HepG2 (cell line): ENCODE results near the gene ORC3. TPM values are rescaled to one million over a fixed set of nuclear protein-coding genes. Genes with fewer than 3 reads are reported as not detected.

Experiments used
- ATAC-seq: fragments of 200-7000 bp; cut with Tn5 transposase; 3 replicates; pipeline ENCODE4 v1.9.1; 2020; ENCODE audit warnings: mild to moderate bottlenecking, moderate library complexity
- BruUV-seq: library from RNA; stranded (reverse); fragments of 400-500 nt; replicated peaks from 2 replicates; lab custom pipeline; 2021; lab: Mats Ljungman, UMichigan
- CTCF ChIA-PET: fragments of 300-600 bp; formaldehyde crosslinking; extraction: SDS; loops from one replicate; lab custom pipeline; 2021; ENCODE audit warnings: low total read pairs, inconsistent platforms, low intra/inter-chr PET ratio; lab: Yijun Ruan, JAX
- POLR2A ChIA-PET: fragments of 350-600 bp; sonication (Branson Sonifier 250); formaldehyde crosslinking; loops from one replicate; lab custom pipeline; 2020; ENCODE audit warnings: antibody characterized with exemption, inconsistent platforms; lab: Yijun Ruan, JAX
- DNase-seq: peaks from one replicate; pipeline ENCODE4 v3.0.0-alpha.2; 2015; ENCODE audit warnings: low spot score
- FAIRE-seq: peaks from 3 replicates; lab custom pipeline; 2011; peaks lifted over from hg19 to GRCh38; lab: Jason Lieb, UNC
- H2AFZ ChIP-seq: one replicate; pipeline ENCODE4 v1.6.1; 2011; ENCODE audit warnings: low read length, inconsistent platforms
- H3K27ac ChIP-seq: fragments of 300-600 bp; 3 replicates; pipeline ENCODE4 v1.8.0; 2011; ENCODE audit warnings: mixed run types, mild to moderate bottlenecking, mixed read lengths, low read length, inconsistent platforms; ENCODE audit not compliant: insufficient read depth; ENCODE audit errors: extremely low read length
- H3K27me3 ChIP-seq, 2 experiments: fragments of 200-600 bp in 1 of 2; 2 replicates in 1 of 2; 3 replicates in 1 of 2; pipeline versions ENCODE4 v1.6.0 to v1.8.0; 2011; ENCODE audit warnings: low read length in 2 of 2, mild to moderate bottlenecking in 2 of 2, moderate library complexity in 2 of 2, inconsistent platforms in 1 of 2; ENCODE audit not compliant: insufficient read depth in 2 of 2, control insufficient read depth in 1 of 2
- H3K36me3 ChIP-seq, 2 experiments: fragments of 200-600 bp in 1 of 2; replicated peaks in 1 of 2; 2 replicates in 1 of 2; 3 replicates in 1 of 2; pipeline versions ENCODE4 v1.5.1 to v1.8.0; 2011; ENCODE audit warnings: low read length in 2 of 2, inconsistent platforms in 1 of 2; ENCODE audit not compliant: insufficient read depth in 2 of 2, control insufficient read depth in 1 of 2
- H3K4me1 ChIP-seq: 2 replicates; pipeline ENCODE4 v1.5.1; 2012; ENCODE audit warnings: low read length, inconsistent platforms; ENCODE audit not compliant: insufficient read depth
- H3K4me2 ChIP-seq: 2 replicates; pipeline ENCODE4 v1.6.0; 2011; ENCODE audit warnings: low read depth, low read length, inconsistent platforms
- H3K4me3 ChIP-seq, 3 experiments: fragments of 200-600 bp in 1 of 3; sonication (generic), shearing (Covaris generic) in 1 of 3; replicated peaks in 1 of 3; 2 replicates each; pipeline ENCODE4 v1.5.1; 2011 to 2016; ENCODE audit warnings: low read length in 3 of 3, inconsistent platforms in 2 of 3, low read depth in 2 of 3, mild to moderate bottlenecking in 2 of 3, control low read depth in 1 of 3, mixed read lengths in 1 of 3; ENCODE audit not compliant: insufficient read depth in 1 of 3
- H3K79me2 ChIP-seq: one replicate; pipeline ENCODE4 v1.6.1; 2011; ENCODE audit warnings: low read length, inconsistent platforms; ENCODE audit not compliant: insufficient read depth
- H3K9ac ChIP-seq: 2 replicates; pipeline ENCODE4 v1.6.0; 2011; ENCODE audit warnings: mild to moderate bottlenecking, low read depth, low read length, inconsistent platforms; ENCODE audit not compliant: insufficient read depth
- H3K9me3 ChIP-seq: 2 replicates; pipeline ENCODE4 v1.5.1; 2012; ENCODE audit warnings: mild to moderate bottlenecking, low read length
- H4K20me1 ChIP-seq: 2 replicates; pipeline ENCODE4 v1.6.0; 2011; ENCODE audit warnings: inconsistent platforms, mild to moderate bottlenecking, low read length, moderate library complexity; ENCODE audit not compliant: insufficient read depth
- HMGXB4 ChIP-seq, 2 experiments: sonication (generic) in 1 of 2; formaldehyde crosslinking in 1 of 2; IDR thresholded peaks; 2 replicates each; pipeline versions ENCODE4 v1.4.0 to v1.6.1; 2018 to 2020; ENCODE audit warnings: missing genetic modification reagents in 2 of 2, borderline replicate concordance in 1 of 2, low read depth in 1 of 2, mild to moderate bottlenecking in 1 of 2, missing biosample characterization in 1 of 2
- MIXL1 ChIP-seq: IDR thresholded peaks from 2 replicates; pipeline ENCODE4 v1.6.1; 2016
- MTA1 ChIP-seq: sonication (generic); formaldehyde crosslinking; IDR thresholded peaks from 2 replicates; pipeline ENCODE4 v1.4.0; 2020; ENCODE audit warnings: missing genetic modification reagents, mild to moderate bottlenecking, borderline replicate concordance
- SNAPC5 ChIP-seq: sonication (generic); formaldehyde crosslinking; IDR thresholded peaks from 2 replicates; pipeline ENCODE4 v1.8.1; 2023; ENCODE audit warnings: mild to moderate bottlenecking, missing genetic modification reagents, borderline replicate concordance
- SPEN ChIP-seq: sonication (generic); formaldehyde crosslinking; IDR thresholded peaks from 2 replicates; pipeline ENCODE4 v1.5.1; 2020; ENCODE audit warnings: low read depth, mild to moderate bottlenecking, missing genetic modification reagents
- ZBTB2 ChIP-seq: sonication (generic); formaldehyde crosslinking; IDR thresholded peaks from 2 replicates; pipeline ENCODE4 v1.8.0; 2022; ENCODE audit warnings: low read depth, missing genetic modification reagents
- ZFP41 ChIP-seq: sonication (generic); formaldehyde crosslinking; IDR thresholded peaks from 2 replicates; pipeline ENCODE4 v1.4.0; 2020; ENCODE audit warnings: mild to moderate bottlenecking, missing genetic modification reagents, borderline replicate concordance
- ZFP90 ChIP-seq: sonication (generic); formaldehyde crosslinking; IDR thresholded peaks from 2 replicates; pipeline ENCODE4 v1.8.0; 2022; ENCODE audit warnings: missing genetic modification reagents, mild to moderate bottlenecking, inconsistent platforms, borderline replicate concordance
- ZNF230 ChIP-seq: sonication (generic); formaldehyde crosslinking; IDR thresholded peaks from 2 replicates; pipeline ENCODE4 v1.4.0; 2020; ENCODE audit warnings: mild to moderate bottlenecking, missing genetic modification reagents
- ZNF264 ChIP-seq: sonication (generic); formaldehyde crosslinking; IDR thresholded peaks from 2 replicates; pipeline ENCODE4 v1.4.0; 2020; ENCODE audit warnings: missing genetic modification reagents
- ZNF367 ChIP-seq: sonication (generic); formaldehyde crosslinking; IDR thresholded peaks from 2 replicates; pipeline ENCODE4 v1.4.0; 2020; ENCODE audit warnings: missing genetic modification reagents, borderline replicate concordance
- ZNF510 ChIP-seq: sonication (generic); formaldehyde crosslinking; IDR thresholded peaks from 2 replicates; pipeline ENCODE4 v1.4.0; 2020; ENCODE audit warnings: low read depth, mild to moderate bottlenecking, missing genetic modification reagents
- ZNF644 ChIP-seq: IDR thresholded peaks from 2 replicates; pipeline ENCODE4 v1.6.1; 2016; ENCODE audit warnings: low read depth
- ZSCAN22 ChIP-seq: sonication (generic); formaldehyde crosslinking; IDR thresholded peaks from 2 replicates; pipeline ENCODE4 v1.4.0; 2020; ENCODE audit warnings: mild to moderate bottlenecking, missing genetic modification reagents
- WGBS: methylation state at CpG from one replicate; pipeline ENCODE4 v1.1.6; 2017; ENCODE audit warnings: low lambda C conversion rate; 5-methylcytosine and 5-hydroxymethylcytosine counted together
- in situ Hi-C: cut with HindIII; loops from 2 replicates; pipeline ENCODE4 v1.10.0; 2017; ENCODE audit warnings: low pct_unique_long_range_greater_than_20kb; ENCODE audit not compliant: extremely low pct_ligation_motif_present
- intact Hi-C: fragments of 100-400 bp; cut with micrococcal nuclease; formaldehyde crosslinking; loops from one replicate; pipeline ENCODE4 v1.10.0; 2022; ENCODE audit not compliant: unreplicated experiment
- polyA plus RNA-seq, 8 experiments: library from polyadenylated mRNA; depleted of rRNA in 3 of 8; stranded (reverse) in 7 of 8; unstranded in 1 of 8; fragments of >200 nt; fragmentation: Illumina TruSeq in 4 of 8; extraction: Trizol in 4 of 8; gene quantifications; 2 replicates each; pipeline versions ENCODE4 v1.2.1 to v1.2.3, GENCODE V29; 2011 to 2016; ENCODE audit warnings: low read depth in 4 of 8, missing spikeins in 1 of 8, mixed read lengths in 1 of 8; ENCODE audit not compliant: insufficient read depth in 1 of 8
- total RNA-seq, 5 experiments: library from RNA; depleted of rRNA; stranded (reverse); fragments of >200 nt; fragmentation: Illumina TruSeq; extraction: Trizol; gene quantifications; 2 replicates each; pipeline ENCODE4 v1.2.3, GENCODE V29; 2016; ENCODE audit warnings: low read depth in 1 of 5

The ORC3 gene
- total and polyA plus RNA-seq, 2 of the 13 experiments (the other 11 are each of a cell fraction or from before 2014, with no cell fraction given): 21.8 to 43.5 TPM

DNA sequence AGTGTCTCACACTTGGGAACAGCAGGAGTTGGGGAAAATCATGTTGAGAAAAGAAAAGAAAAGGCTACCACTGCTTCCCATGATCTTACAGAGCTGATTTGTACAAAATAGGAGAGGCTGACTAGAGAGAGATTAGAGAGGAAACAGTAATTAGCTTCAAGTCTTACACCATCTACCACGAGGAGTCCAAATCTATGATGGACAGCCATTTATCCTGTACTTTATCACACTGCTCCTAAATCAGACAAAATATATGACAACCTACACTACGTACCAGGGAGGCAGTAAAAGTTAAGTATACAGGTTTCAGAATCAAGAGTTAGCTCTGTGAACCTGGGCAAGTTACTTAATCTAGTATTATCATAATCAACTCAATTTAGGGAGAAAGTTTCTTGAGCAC lies 38.1 kb upstream of the ORC3 start:
- intact Hi-C loops: no loop called here
- peaks cover 15 to 73% of the 10 kb centered on the region in 2 experiments for H3K36me3 ChIP-seq
- TF ChIP-seq SNAPC5 (no peak), ZFP41 (no peak), ZNF644 (CRISPR knock-in tag) (no peak), ZNF264 (CRISPR knock-in tag) (no peak), MIXL1 (CRISPR knock-in tag) (no peak), ZSCAN22 (CRISPR knock-in tag) (no peak), ZNF510 (CRISPR knock-in tag) (no peak), MTA1 (CRISPR knock-in tag) (no peak), ZNF230 (CRISPR knock-in tag) (no peak), HMGXB4 (CRISPR knock-in tag; IDR thresholded peaks at IDR 0.05; ENCODE audit: borderline replicate concordance in 1 of 2, low read depth in 1 of 2) (no peak), ZBTB2 (no peak), SPEN (CRISPR knock-in tag) (no peak), ZFP90 (CRISPR knock-in tag) (no peak), ZNF367 (CRISPR knock-in tag) (no peak)
- CTCF ChIA-PET: no interaction called here
- H3K27me3 ChIP-seq: no peaks in the 10 kb centered on the region
- DNase-seq: no peak
- H3K9me3 ChIP-seq: no peaks in the 10 kb centered on the region
- POLR2A ChIA-PET: no interaction called here
- no peak overlapping the region for H2AFZ ChIP-seq
- no TSS peak for BruUV-seq
- H3K4me1 ChIP-seq: no peaks in the 10 kb centered on the region
- WGBS: 98% methylated on average over 2 of the region's 2 CpGs
- no peaks in the 10 kb centered on the region for H4K20me1 ChIP-seq
- in situ Hi-C loops: no loop called here
- H3K79me2 ChIP-seq: no peaks in the 10 kb centered on the region
- no peak overlapping the region for H3K4me3 ChIP-seq
- H3K9ac ChIP-seq: no peak overlapping the region
- no peak overlapping the region for H3K4me2 ChIP-seq
- FAIRE-seq: no peak
- ATAC-seq: no peak
- H3K27ac ChIP-seq: no peak overlapping the region
